ENCODE measurements around the gene SDHAF3.

- TF ChIP-seq, protein P1, sequence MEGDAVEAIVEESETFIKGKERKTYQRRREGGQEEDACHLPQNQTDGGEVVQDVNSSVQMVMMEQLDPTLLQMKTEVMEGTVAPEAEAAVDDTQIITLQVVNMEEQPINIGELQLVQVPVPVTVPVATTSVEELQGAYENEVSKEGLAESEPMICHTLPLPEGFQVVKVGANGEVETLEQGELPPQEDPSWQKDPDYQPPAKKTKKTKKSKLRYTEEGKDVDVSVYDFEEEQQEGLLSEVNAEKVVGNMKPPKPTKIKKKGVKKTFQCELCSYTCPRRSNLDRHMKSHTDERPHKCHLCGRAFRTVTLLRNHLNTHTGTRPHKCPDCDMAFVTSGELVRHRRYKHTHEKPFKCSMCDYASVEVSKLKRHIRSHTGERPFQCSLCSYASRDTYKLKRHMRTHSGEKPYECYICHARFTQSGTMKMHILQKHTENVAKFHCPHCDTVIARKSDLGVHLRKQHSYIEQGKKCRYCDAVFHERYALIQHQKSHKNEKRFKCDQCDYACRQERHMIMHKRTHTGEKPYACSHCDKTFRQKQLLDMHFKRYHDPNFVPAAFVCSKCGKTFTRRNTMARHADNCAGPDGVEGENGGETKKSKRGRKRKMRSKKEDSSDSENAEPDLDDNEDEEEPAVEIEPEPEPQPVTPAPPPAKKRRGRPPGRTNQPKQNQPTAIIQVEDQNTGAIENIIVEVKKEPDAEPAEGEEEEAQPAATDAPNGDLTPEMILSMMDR (IDR thresholded peaks at IDR 0.05), result no peak
- no peak for TF ChIP-seq POLR2A (IDR thresholded peaks at IDR 0.05)
Measured at GRCh38 chr7:97126483-97127171, 9.1 kb downstream of the SDHAF3 start.

All from right lobe of liver (tissue), 4 donors.